Stomach smooth muscle (tissue), 2 donors: ENCODE results near the gene APCDD1L.

Experiments used
- H3K27ac ChIP-seq: one replicate; pipeline ENCODE4 v1.7.0; 2013; ENCODE audit warnings: mild to moderate bottlenecking, low read length, inconsistent platforms
- H3K27me3 ChIP-seq, 2 donors: one replicate each; pipeline ENCODE4 v1.7.0; 2013; ENCODE audit warnings: low read length in 2 of 2; ENCODE audit not compliant: insufficient read depth in 2 of 2, control insufficient read depth in 1 of 2
- H3K36me3 ChIP-seq, 2 donors: one replicate each; pipeline ENCODE4 v1.7.0; 2013; ENCODE audit warnings: low read length in 2 of 2; ENCODE audit not compliant: control insufficient read depth in 2 of 2, insufficient read depth in 2 of 2
- H3K4me1 ChIP-seq: one replicate; pipeline ENCODE4 v1.7.0; 2013; ENCODE audit warnings: low read length; ENCODE audit not compliant: control insufficient read depth, insufficient read depth
- H3K4me3 ChIP-seq, 2 donors: one replicate each; pipeline ENCODE4 v1.7.0; 2013; ENCODE audit warnings: low read length in 2 of 2
- H3K9ac ChIP-seq, 2 donors: one replicate each; pipeline ENCODE4 v1.7.0; 2013; ENCODE audit warnings: low read length in 2 of 2, mild to moderate bottlenecking in 1 of 2
- H3K9me3 ChIP-seq, 2 donors: one replicate each; pipeline ENCODE4 v1.7.0; 2013; ENCODE audit warnings: low read length in 2 of 2; ENCODE audit not compliant: control insufficient read depth in 2 of 2
- donor health status: healthy.
- donor health status: Pancreatic carcinoma.

APCDD1L gene

DNA sequence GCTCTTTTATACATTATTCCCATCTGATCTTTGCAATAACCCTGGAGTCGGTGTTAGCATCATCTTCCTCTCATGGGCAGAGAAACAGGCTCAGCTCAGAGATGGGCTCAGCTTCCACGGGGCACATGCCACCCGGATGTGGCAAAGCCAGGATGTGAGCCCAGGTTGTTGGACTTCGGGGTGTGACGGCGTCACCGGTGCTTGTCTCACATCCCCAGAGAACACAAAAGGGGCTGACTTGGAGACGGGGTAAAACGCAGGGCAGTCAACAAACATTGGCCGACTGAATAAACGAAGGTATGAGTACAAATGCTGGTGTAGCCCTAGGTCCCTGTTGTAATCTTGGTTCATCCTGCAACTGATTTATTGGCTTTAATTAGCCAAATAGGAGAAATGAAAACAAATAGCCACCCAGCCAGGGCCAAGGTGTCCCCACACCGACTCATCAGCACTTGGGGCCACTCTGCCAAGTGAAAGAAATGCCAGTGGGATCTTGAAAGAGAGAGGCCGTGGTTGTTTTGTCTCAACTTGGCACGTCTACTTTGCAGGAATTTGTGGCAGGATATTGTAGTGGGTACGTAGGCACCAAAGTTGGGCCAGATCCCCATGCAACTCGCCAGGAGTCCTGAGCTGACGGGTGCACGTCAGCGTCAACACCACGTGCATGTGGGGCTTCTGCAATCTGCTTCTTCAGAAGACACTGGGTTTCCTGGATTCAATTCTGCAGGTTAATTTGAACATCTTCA, 42.8 kb downstream of the APCDD1L start:
- H3K4me1 ChIP-seq = peaks cover 7% of the 10 kb centered on the region
- H3K36me3 ChIP-seq = no peaks in the 10 kb centered on the region
- H3K4me3 ChIP-seq = no peak overlapping the region
- no peak overlapping the region for H3K9ac ChIP-seq
- H3K9me3 ChIP-seq = no peaks in the 10 kb centered on the region
- H3K27me3 ChIP-seq = no peaks in the 10 kb centered on the region
- H3K27ac ChIP-seq = no peak overlapping the region

DNA sequence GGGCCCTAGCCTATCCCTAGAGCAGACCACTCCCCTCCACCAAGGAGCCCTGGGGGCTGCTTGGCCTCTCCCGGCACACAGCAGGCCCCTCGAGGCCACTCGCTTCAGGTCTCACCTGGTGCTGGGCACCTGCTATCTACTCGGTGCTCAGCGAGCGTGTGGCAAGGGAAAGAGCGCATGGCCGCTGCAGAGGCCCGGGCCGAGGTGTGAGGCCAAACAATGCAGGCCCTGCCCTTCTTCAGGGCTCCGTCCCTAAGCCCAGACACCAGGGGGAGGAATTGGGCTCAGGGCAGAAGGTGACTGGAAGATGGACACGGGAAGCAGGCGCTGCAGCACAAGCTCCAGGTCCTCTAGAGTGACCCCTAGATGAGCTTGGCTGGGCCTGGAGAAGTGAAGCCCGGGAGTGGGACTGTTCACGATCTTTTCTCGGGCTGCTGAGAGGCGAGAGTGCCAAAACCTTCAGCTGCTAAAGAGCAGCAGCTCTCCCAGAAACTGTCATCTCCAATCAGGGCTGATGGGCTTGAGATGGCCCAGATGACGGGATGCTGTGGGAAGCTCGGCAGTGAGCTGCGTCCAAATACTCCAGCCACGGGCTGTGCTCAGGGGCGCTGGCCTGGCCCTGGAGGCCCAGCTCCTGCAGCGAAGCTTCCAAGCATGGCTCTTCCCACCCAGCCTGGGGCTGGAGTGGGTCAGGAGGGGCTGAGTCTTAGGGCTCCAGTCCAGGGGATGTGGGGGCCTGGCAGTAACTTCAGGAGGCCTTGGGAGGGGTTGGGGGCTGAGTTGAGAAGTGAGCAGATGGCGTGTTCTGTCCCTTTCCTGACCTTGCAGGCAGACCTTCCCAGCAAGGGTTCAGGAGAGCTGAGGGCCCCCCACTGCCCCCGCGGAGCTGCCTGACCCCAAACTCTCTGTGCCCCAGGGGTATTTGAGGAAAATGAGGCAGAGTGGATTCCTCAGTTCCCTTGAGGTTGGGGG, 43.7 kb downstream of the APCDD1L start:
- H3K4me3 ChIP-seq = no peak overlapping the region
- no peaks in the 10 kb centered on the region for H3K27me3 ChIP-seq
- H3K9ac ChIP-seq = no peak overlapping the region
- peak overlapping the region; percentile 6 for H3K27ac ChIP-seq
- no peaks in the 10 kb centered on the region for H3K36me3 ChIP-seq
- H3K9me3 ChIP-seq = no peaks in the 10 kb centered on the region
- peaks cover 7% of the 10 kb centered on the region for H3K4me1 ChIP-seq

DNA sequence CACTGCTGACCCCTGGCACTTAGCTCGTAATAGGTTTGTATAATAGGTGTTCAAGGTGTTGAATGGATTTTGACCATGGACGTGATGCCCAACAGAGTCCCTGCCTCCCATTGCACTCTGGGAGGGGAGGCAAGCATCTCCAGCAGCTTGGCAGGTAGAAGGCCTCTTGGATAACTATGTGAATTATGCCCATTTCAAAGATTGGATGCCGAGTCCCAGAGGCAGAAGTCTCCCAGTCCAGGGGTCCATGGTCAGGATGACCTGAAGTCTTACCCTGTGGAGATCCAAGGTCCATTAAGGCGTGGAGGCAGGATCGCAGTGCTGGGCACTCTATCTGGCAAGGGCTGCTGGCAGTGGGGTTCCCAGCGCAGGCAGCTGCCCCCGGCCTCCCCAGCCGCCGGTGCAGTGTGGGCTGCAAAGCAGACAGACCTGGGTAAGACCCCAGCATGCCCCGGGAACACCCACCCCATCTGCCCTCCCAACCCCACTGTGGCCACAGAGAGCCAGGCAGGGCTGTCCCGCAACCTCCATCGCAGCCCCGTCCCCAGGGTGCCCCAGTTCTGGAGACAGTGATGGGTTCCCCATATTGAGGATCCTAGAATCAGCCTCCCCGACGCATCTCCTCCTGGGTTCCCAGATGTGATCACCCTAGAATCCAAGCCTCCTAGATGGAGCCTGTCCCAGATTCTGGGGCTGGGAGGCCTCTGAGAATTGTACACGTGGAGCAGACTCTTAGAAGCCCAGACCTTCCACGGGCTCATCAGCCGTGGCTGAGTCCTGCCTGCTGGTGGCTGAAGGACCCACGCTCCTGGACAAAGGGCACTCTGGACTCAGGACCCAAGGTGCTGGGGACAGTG, 44.6 kb downstream of the APCDD1L start:
- no peak overlapping the region for H3K4me3 ChIP-seq
- H3K4me1 ChIP-seq = peaks cover 7% of the 10 kb centered on the region
- H3K36me3 ChIP-seq = no peaks in the 10 kb centered on the region
- H3K9ac ChIP-seq = no peak overlapping the region
- H3K27ac ChIP-seq = no peak overlapping the region
- no peaks in the 10 kb centered on the region for H3K27me3 ChIP-seq
- H3K9me3 ChIP-seq = no peaks in the 10 kb centered on the region

GRCh38 chr20:58469616-58470015, 45.6 kb downstream of the APCDD1L start:
- Histone ChIP-seq H3K9ac (no peak overlapping the region), H3K4me1 (peaks cover 7% of the 10 kb centered on the region), H3K9me3 (no peaks in the 10 kb centered on the region)

GRCh38 chr20:58467572-58468527, 47.3 kb downstream of the APCDD1L start:
- Histone ChIP-seq H3K27ac (no peak overlapping the region), H3K4me3 (no peak overlapping the region), H3K9me3 (no peaks in the 10 kb centered on the region), H3K4me1 (peaks cover 7% of the 10 kb centered on the region), H3K9ac (no peak overlapping the region), H3K36me3 (no peaks in the 10 kb centered on the region), H3K27me3 (no peaks in the 10 kb centered on the region)

More at GRCh38 chr20:58469616-58470015, 45.6 kb downstream of the APCDD1L start:
- Histone ChIP-seq H3K27ac (no peak overlapping the region), H3K27me3 (no peaks in the 10 kb centered on the region), H3K36me3 (no peaks in the 10 kb centered on the region), H3K4me3 (no peak overlapping the region)

DNA sequence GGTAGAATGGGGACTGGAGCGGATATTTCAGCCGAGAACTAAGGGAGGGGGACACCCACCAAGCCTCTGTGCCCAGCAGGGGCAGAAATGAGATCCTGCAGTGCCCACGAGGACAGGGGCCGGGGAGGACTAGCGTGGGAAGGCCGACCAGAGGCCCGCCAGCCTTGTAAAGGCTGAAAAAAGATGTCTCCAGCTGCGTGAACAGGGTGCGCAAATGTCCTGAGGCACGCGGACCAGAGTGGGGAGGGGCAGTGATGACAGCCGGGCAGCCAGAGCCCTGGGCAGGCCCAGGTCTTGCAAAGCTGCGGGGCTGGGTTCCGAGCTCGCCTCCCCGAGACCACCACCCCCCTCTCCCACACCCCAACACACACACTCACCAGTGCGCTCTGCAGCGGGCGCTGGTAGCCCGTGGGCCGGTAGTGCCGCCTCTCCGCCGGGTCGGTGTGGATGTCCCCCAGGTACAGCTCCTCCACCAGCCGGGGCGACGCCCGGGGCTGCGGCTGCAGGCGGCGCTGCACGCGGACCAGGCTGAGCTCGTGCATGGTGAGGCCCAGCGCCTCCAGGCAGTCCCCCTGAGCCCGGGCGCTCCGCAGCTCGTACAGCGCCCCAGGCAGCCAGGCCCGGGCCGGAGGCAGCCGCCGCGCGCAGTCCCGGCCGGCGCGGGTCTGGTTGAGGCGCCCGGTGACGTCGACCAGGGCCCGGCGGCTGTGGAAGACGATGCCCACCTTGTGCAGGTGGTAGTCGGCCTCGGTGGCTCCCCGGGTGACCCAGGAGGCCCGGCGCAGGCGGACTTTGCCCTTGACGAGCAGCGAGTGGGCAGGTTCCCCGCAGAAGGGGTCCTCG, 48.2 kb downstream of the APCDD1L start:
- no peak overlapping the region for H3K9ac ChIP-seq

DNA sequence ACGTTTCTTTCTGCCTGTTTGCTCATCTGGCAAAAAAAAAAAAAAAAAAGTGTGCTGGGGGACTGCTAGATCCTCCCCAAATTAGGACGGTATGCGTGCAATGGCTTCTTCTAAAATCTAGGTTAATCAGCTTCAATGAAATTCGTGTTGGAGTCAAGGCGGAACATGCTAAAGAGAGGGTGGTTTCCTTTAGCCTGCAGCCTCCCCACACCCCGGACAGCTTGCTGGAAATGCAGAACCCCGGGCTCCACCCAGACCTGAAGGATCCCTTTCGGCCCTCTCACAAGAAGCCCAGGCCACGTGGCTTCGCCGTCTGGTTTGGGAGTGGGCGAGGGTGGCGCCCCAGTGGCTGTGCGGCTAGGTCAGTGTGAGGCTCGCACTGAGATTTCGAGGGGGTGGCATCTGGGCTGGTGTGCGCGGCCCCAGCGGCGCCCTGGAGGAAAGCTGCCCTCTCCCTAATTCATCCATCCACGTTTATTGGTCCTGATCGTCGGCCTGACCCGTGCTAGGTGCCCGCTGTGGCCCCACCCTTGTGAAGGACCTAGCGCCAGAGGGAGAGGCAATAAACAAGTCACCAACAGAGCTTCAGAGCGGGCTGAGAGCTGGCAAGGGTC, 49.0 kb downstream of the APCDD1L start:
- Histone ChIP-seq H3K9ac (no peak overlapping the region), H3K27me3 (no peaks in the 10 kb centered on the region), H3K4me1 (peaks cover under 1% of the 10 kb centered on the region), H3K27ac (no peak overlapping the region), H3K4me3 (no peak overlapping the region), H3K9me3 (no peaks in the 10 kb centered on the region), H3K36me3 (no peaks in the 10 kb centered on the region)

More for the DNA sequence above, 48.2 kb downstream of the APCDD1L start:
- no peaks in the 10 kb centered on the region for H3K9me3 ChIP-seq
- no peak overlapping the region for H3K4me3 ChIP-seq
- no peak overlapping the region for H3K27ac ChIP-seq
- H3K36me3 ChIP-seq = no peaks in the 10 kb centered on the region
- H3K27me3 ChIP-seq = no peaks in the 10 kb centered on the region
- peaks cover 6% of the 10 kb centered on the region for H3K4me1 ChIP-seq

DNA sequence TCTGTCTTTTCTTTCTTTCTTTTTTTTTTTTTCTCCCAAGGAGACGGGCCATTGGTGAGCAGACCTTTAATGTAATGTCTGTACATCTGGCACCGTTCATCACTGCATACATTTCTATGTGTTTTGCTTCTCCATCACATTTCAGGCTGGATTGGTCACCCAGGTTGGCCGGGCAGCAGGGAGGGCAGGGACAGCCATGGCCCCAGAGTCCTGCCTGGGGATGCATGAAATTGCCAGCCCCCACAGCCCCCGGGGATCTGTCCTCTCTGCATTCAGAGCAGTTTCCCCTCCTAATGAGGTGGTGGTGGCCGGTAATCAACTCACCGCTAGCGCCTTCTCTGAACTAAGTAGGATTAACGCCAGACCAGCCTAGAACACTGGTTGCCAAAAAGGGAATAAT, 50.4 kb downstream of the APCDD1L start:
- H3K36me3 ChIP-seq = no peaks in the 10 kb centered on the region
- H3K27me3 ChIP-seq = no peaks in the 10 kb centered on the region
- H3K9me3 ChIP-seq = no peaks in the 10 kb centered on the region

DNA sequence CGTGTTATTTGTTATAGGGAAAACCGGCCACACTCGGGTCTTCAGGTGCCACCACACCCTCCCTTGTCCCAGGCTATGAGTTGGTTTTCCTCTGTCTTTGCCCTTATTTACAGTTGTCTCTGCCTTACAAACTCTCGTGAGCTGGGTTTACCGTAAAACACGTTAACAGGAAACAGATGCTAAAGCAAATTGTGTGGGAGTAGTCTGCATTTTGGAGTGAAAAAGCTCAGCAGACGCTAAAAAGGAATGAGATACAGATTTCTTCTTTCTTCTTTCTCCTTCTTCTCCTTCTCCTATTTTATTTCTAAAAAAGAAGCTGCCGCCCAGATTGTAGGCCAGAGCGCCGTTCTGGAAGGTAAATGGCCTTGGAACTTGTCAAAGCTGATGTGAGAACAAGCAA, 51.9 kb downstream of the APCDD1L start:
- no peak overlapping the region for H3K27ac ChIP-seq

More for the DNA sequence above, 50.4 kb downstream of the APCDD1L start:
- Histone ChIP-seq H3K27ac (no peak overlapping the region), H3K4me1 (no peaks in the 10 kb centered on the region), H3K9ac (no peak overlapping the region), H3K4me3 (no peak overlapping the region)

More for the DNA sequence above, 51.9 kb downstream of the APCDD1L start:
- Histone ChIP-seq H3K9me3 (no peaks in the 10 kb centered on the region), H3K4me3 (no peak overlapping the region), H3K27me3 (no peaks in the 10 kb centered on the region), H3K9ac (no peak overlapping the region), H3K4me1 (no peaks in the 10 kb centered on the region), H3K36me3 (no peaks in the 10 kb centered on the region)
